GM23338 (cell line): ENCODE results near the gene ZNF670. TPM values are rescaled to one million over a fixed set of nuclear protein-coding genes. Genes with fewer than 3 reads are reported as not detected.
A peak's percentile ranks its signal among the peaks of the same experiment; 100 is the strongest.
"Not testable (repeated sequence)": the region's sequence is repeated elsewhere in the genome, so short reads cannot be mapped to it uniquely, and the experiment has no call there.

Experiments used
- ATAC-seq: fragments of 200-7000 bp; cut with Tn5 transposase; 3 replicates; pipeline ENCODE4 v1.9.1; 2020
- DNase-seq: peaks from one replicate; pipeline ENCODE4 v3.0.0-alpha.2; 2015; ENCODE audit warnings: low spot score
- H2AFZ ChIP-seq: fragments of 200-600 bp; sonication (generic); 2 replicates; pipeline ENCODE4 v1.8.0; 2016; ENCODE audit warnings: antibody characterized with exemption, mild to moderate bottlenecking, moderate library complexity
- H3F3A ChIP-seq: fragments of 200-600 bp; sonication (generic); replicated peaks from 2 replicates; pipeline ENCODE4 v1.8.0; 2017; ENCODE audit warnings: antibody characterized with exemption, mixed run types, low read depth
- H3K27ac ChIP-seq: fragments of 200-600 bp; sonication (generic); 2 replicates; pipeline ENCODE4 v1.6.1; 2016; ENCODE audit warnings: low read depth
- H3K27me3 ChIP-seq: fragments of 200-600 bp; sonication (generic); 2 replicates; pipeline ENCODE4 v1.8.0; 2016; ENCODE audit warnings: mild to moderate bottlenecking, mixed run types, moderate library complexity; ENCODE audit not compliant: insufficient read depth
- H3K36me3 ChIP-seq: fragments of 200-600 bp; sonication (generic); 2 replicates; pipeline ENCODE4 v1.8.0; 2016; ENCODE audit warnings: mild to moderate bottlenecking; ENCODE audit not compliant: insufficient read depth
- H3K4me1 ChIP-seq: fragments of 200-600 bp; sonication (generic); 2 replicates; pipeline ENCODE4 v1.8.0; 2016; ENCODE audit warnings: mild to moderate bottlenecking, moderate library complexity; ENCODE audit not compliant: insufficient read depth
- H3K4me2 ChIP-seq: fragments of 200-600 bp; sonication (generic); 2 replicates; pipeline ENCODE4 v1.7.1; 2017; ENCODE audit warnings: mixed run types
- H3K4me3 ChIP-seq: fragments of 200-600 bp; sonication (generic); 2 replicates; pipeline ENCODE4 v1.6.1; 2016; ENCODE audit warnings: mixed run types
- H3K79me2 ChIP-seq: fragments of 200-600 bp; sonication (generic); replicated peaks from 2 replicates; pipeline ENCODE4 v1.8.0; 2017; ENCODE audit warnings: mild to moderate bottlenecking; ENCODE audit not compliant: insufficient read depth
- H3K9me2 ChIP-seq: fragments of 200-600 bp; sonication (generic); 2 replicates; pipeline ENCODE4 v1.8.0; 2017; ENCODE audit not compliant: insufficient read depth
- H4K20me1 ChIP-seq: fragments of 200-600 bp; sonication (generic); replicated peaks from 2 replicates; pipeline ENCODE4 v1.8.0; 2017; ENCODE audit warnings: mild to moderate bottlenecking; ENCODE audit not compliant: insufficient read depth
- H3K27ac Mint-ChIP-seq: 2 replicates; pipeline ENCODE4 v1.8.0; 2020; ENCODE audit warnings: inconsistent platforms, mild to moderate bottlenecking, moderate library complexity, mixed read lengths
- H3K27me3 Mint-ChIP-seq: 3 replicates; pipeline ENCODE4 v1.8.0; 2022; ENCODE audit warnings: low read depth, mild to moderate bottlenecking, moderate library complexity, mixed read lengths, inconsistent platforms; ENCODE audit not compliant: insufficient read depth, poor library complexity
- H3K36me3 Mint-ChIP-seq: 3 replicates; pipeline ENCODE4 v1.8.0; 2021; ENCODE audit warnings: low read depth, mild to moderate bottlenecking, inconsistent platforms, moderate library complexity, mixed read lengths
- H3K4me1 Mint-ChIP-seq: 3 replicates; pipeline ENCODE4 v1.8.0; 2020; ENCODE audit warnings: mild to moderate bottlenecking, inconsistent platforms, mixed read lengths
- H3K4me3 Mint-ChIP-seq: 3 replicates; pipeline ENCODE4 v1.8.0; 2021; ENCODE audit warnings: moderate library complexity, mild to moderate bottlenecking, inconsistent platforms, mixed read lengths
- H3K9me3 Mint-ChIP-seq: 3 replicates; pipeline ENCODE4 v1.8.0; 2020; ENCODE audit warnings: moderate library complexity, mild to moderate bottlenecking, inconsistent platforms, mixed read lengths
- CREB1 ChIP-seq: fragments of 250-450 bp; sonication (Bioruptor Pico); IDR thresholded peaks from 2 replicates; pipeline ENCODE4 v1.5.0; 2020; ENCODE audit warnings: low read depth, mild to moderate bottlenecking, moderate library complexity
- CTCF ChIP-seq, 2 experiments: fragments of 200-600 bp in 1 of 2; sonication (generic) in 1 of 2; conservative IDR thresholded peaks; 2 replicates each; pipeline versions ENCODE4 v1.5.1 to v1.6.1; 2016 to 2017; ENCODE audit warnings: antibody characterized with exemption in 2 of 2, low read depth in 2 of 2, mild to moderate bottlenecking in 2 of 2, moderate library complexity in 1 of 2
- ETS1 ChIP-seq: IDR thresholded peaks from 2 replicates; pipeline ENCODE4 v1.6.1; 2016; ENCODE audit warnings: antibody characterized with exemption
- EZH2 ChIP-seq: fragments of 200-600 bp; sonication (generic); IDR thresholded peaks from one replicate; pipeline ENCODE4 v1.8.0; 2017; ENCODE audit warnings: antibody characterized with exemption, mild to moderate bottlenecking, low read depth; ENCODE audit not compliant: unreplicated experiment
- POLR2AphosphoS5 ChIP-seq: IDR thresholded peaks from 2 replicates; pipeline ENCODE4 v1.6.1; 2016; ENCODE audit warnings: antibody characterized with exemption, low read depth
- STAT1 ChIP-seq: IDR thresholded peaks from one replicate; pipeline ENCODE4 v1.6.1; 2016; ENCODE audit warnings: antibody characterized with exemption; ENCODE audit not compliant: unreplicated experiment
- long read RNA-seq: library from polyadenylated mRNA; unstranded; transcript quantifications from one replicate; pipeline ENCODE4 v2.0.0, GENCODE V29; 2020; ENCODE audit not compliant: unreplicated experiment
- polyA plus RNA-seq: library from polyadenylated mRNA; unstranded; fragments of >200 nt; fragmentation: Nextera tagmentation; extraction: Ambion mirVana; gene quantifications from 2 replicates; pipeline ENCODE4 v1.2.1, GENCODE V29; 2016
- total RNA-seq: library from RNA; depleted of rRNA; stranded (reverse); fragments of >200 nt; shearing (Covaris generic); gene quantifications from 2 replicates; pipeline ENCODE4 v1.2.3, GENCODE V29; 2014; rRNA removed
- TF ChIP-seq, protein P1 (sequence below): fragments of 250-450 bp; sonication (Bioruptor Pico); IDR thresholded peaks from 2 replicates; pipeline ENCODE4 v1.5.0; 2020; ENCODE audit warnings: mild to moderate bottlenecking, moderate library complexity

Gene ZNF670
- total RNA-seq, result 12.2 and 19.3 TPM in 2 replicates
- polyA plus RNA-seq, result 6.7 and 8.0 TPM in 2 replicates
- long read RNA-seq, transcript ZNF670-201 (4 exons, 1,994 nt), result major isoform, 16 of 16 reads
- long read RNA-seq, partial matches to known transcripts, result 0 of 16 reads
- long read RNA-seq, other reads (novel, unspliced or antisense), result 0 of 16 reads

DNA sequence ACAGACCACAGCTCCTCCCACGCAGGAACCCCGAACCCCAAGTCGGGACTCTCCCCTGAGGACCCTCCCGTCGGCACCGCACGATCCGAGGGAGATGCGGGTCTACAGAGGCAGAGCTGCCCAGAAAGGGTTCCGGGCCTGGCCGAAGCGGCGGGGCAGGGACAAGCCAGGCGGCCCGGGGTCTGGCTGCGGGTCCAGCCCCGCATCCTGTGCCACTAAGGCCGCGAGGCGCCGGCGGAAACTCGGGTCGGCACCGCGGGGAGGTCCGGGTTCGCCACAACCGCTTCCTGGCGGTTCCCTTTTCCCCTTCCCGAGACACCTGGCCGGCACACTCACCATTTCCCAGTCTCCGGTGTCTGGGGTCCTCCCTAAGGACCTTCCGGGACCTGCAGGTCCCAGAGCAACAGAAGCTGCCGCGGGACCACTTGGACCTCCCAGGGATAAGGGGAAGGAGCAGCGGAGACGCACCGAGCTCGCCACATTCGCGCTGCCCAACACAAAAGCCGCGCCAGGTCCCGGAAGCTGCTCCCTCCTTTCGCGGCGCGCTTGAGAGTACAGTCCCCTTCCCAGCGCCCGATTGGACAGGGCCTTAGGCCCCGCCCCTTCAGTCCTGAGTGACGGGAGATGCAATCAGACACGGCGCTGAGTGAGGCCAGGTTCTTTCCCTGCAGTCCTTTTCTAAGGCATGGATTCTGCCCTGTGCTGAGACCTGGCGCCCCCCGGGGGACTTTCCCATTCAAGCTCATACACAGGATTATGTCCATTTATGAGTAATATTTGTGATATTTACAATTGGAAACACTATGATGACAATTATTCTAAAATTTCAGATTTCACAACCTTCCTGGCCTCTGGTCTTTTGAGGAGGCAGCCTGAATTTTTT, at the start of gene ZNF670:
Gene ZNF670, minus strand, starts transcription at position 554 of the 883 bp plus-strand sequence. Its CDS starts 215 bp downstream, at position 339.
- H3K79me2 ChIP-seq, result peaks cover 47% of the 10 kb centered on the region
- H3K9me3 Mint-ChIP-seq, result peaks cover 37% of the 10 kb centered on the region
- TF ChIP-seq EZH2, result no peak
- TF ChIP-seq, protein P1, sequence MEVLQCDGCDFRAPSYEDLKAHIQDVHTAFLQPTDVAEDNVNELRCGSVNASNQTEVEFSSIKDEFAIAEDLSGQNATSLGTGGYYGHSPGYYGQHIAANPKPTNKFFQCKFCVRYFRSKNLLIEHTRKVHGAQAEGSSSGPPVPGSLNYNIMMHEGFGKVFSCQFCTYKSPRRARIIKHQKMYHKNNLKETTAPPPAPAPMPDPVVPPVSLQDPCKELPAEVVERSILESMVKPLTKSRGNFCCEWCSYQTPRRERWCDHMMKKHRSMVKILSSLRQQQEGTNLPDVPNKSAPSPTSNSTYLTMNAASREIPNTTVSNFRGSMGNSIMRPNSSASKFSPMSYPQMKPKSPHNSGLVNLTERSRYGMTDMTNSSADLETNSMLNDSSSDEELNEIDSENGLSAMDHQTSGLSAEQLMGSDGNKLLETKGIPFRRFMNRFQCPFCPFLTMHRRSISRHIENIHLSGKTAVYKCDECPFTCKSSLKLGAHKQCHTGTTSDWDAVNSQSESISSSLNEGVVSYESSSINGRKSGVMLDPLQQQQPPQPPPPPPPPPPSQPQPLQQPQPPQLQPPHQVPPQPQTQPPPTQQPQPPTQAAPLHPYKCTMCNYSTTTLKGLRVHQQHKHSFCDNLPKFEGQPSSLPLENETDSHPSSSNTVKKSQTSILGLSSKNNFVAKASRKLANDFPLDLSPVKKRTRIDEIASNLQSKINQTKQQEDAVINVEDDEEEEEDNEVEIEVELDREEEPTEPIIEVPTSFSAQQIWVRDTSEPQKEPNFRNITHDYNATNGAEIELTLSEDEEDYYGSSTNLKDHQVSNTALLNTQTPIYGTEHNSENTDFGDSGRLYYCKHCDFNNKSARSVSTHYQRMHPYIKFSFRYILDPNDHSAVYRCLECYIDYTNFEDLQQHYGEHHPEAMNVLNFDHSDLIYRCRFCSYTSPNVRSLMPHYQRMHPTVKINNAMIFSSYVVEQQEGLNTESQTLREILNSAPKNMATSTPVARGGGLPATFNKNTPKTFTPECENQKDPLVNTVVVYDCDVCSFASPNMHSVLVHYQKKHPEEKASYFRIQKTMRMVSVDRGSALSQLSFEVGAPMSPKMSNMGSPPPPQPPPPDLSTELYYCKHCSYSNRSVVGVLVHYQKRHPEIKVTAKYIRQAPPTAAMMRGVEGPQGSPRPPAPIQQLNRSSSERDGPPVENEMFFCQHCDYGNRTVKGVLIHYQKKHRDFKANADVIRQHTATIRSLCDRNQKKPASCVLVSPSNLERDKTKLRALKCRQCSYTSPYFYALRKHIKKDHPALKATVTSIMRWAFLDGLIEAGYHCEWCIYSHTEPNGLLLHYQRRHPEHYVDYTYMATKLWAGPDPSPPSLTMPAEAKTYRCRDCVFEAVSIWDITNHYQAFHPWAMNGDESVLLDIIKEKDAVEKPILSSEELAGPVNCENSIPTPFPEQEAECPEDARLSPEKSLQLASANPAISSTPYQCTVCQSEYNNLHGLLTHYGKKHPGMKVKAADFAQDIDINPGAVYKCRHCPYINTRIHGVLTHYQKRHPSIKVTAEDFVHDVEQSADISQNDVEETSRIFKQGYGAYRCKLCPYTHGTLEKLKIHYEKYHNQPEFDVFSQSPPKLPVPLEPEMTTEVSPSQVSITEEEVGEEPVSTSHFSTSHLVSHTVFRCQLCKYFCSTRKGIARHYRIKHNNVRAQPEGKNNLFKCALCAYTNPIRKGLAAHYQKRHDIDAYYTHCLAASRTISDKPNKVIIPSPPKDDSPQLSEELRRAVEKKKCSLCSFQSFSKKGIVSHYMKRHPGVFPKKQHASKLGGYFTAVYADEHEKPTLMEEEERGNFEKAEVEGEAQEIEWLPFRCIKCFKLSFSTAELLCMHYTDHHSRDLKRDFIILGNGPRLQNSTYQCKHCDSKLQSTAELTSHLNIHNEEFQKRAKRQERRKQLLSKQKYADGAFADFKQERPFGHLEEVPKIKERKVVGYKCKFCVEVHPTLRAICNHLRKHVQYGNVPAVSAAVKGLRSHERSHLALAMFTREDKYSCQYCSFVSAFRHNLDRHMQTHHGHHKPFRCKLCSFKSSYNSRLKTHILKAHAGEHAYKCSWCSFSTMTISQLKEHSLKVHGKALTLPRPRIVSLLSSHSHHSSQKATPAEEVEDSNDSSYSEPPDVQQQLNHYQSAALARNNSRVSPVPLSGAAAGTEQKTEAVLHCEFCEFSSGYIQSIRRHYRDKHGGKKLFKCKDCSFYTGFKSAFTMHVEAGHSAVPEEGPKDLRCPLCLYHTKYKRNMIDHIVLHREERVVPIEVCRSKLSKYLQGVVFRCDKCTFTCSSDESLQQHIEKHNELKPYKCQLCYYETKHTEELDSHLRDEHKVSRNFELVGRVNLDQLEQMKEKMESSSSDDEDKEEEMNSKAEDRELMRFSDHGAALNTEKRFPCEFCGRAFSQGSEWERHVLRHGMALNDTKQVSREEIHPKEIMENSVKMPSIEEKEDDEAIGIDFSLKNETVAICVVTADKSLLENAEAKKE (CRISPR knock-in tag), result no peak
- TF ChIP-seq POLR2AphosphoS5, result peak; percentile 99
- TF ChIP-seq CREB1, result peak; percentile 52; the same call in 1 of the 2 replicates
- peak in 1 of 2 experiments; percentile 47; a peak in 2 of 4 replicates for TF ChIP-seq CTCF (conservative IDR thresholded peaks at IDR 0.05; ENCODE audit: low read depth in 2 of 2)
- peak; percentile 45; the same call in 1 of the 2 replicates for TF ChIP-seq ETS1
- no peak for TF ChIP-seq STAT1
- peak within 1 kb of the TSS; percentile 88 for H2AFZ ChIP-seq
- DNase-seq, result peak; percentile 100
- ATAC-seq, result peak; percentile 99
- H3F3A ChIP-seq, result no peaks in the 10 kb centered on the region
- no peaks in the 10 kb centered on the region; the same call in 1 of the 2 replicates for H3K4me1 ChIP-seq
- H3K27me3 Mint-ChIP-seq, result peaks cover 5% of the 10 kb centered on the region
- no peaks in the 10 kb centered on the region; the same call in 1 of the 2 replicates for H4K20me1 ChIP-seq
- peaks cover 43% of the 10 kb centered on the region for H3K36me3 Mint-ChIP-seq
- peak within 1 kb of the TSS; percentile 100 for H3K4me3 ChIP-seq
- no peaks in the 10 kb centered on the region for H3K27me3 ChIP-seq
- peak within 1 kb of the TSS; percentile 91 for H3K27ac ChIP-seq
- H3K4me2 ChIP-seq, result peak within 1 kb of the TSS; percentile 96
- H3K27ac Mint-ChIP-seq, result peak within 1 kb of the TSS; percentile 96
- peak within 1 kb of the TSS; percentile 98 for H3K4me3 Mint-ChIP-seq
- peaks cover 9% of the 10 kb centered on the region for H3K4me1 Mint-ChIP-seq
- H3K9me2 ChIP-seq, result no peaks in the 10 kb centered on the region
- peaks cover 8% of the 10 kb centered on the region; the same call in 1 of the 2 replicates for H3K36me3 ChIP-seq

GRCh38 chr1:247127519-247128282, 49.1 kb upstream of the ZNF670 start:
- peak overlapping the region; percentile 78 for H3K4me2 ChIP-seq
- H3K27me3 ChIP-seq, H3K27ac ChIP-seq, H3K4me1 ChIP-seq, H4K20me1 ChIP-seq, H3F3A ChIP-seq, H3K27ac Mint-ChIP-seq, H3K27me3 Mint-ChIP-seq, ATAC-seq, DNase-seq, H3K4me1 Mint-ChIP-seq, H3K9me2 ChIP-seq, H2AFZ ChIP-seq: not testable (repeated sequence)
- H3K9me3 Mint-ChIP-seq, result peaks cover 28% of the 10 kb centered on the region
- peak overlapping the region; percentile 88 for H3K4me3 Mint-ChIP-seq
- H3K36me3 Mint-ChIP-seq, result peaks cover 33% of the 10 kb centered on the region
- peak overlapping the region; percentile 59 for H3K4me3 ChIP-seq
- H3K36me3 ChIP-seq, result peaks cover 16% of the 10 kb centered on the region; the same call in 1 of the 2 replicates
- peaks cover 21% of the 10 kb centered on the region for H3K79me2 ChIP-seq
